Amniotic epithelial cell (primary cell): ENCODE results near the gene PIKFYVE.
"Not testable (repeated sequence)": the region's sequence is repeated elsewhere in the genome, so short reads cannot be mapped to it uniquely, and the experiment has no call there.

Source experiments
- DNase-seq: peaks from one replicate; pipeline ENCODE4 v3.0.0-alpha.2; 2010; ENCODE audit warnings: low read depth

The PIKFYVE gene

GRCh38 chr2:208255557-208256106, 10.4 kb upstream of the PIKFYVE start:
- no peak for DNase-seq

GRCh38 chr2:208256192-208256782, 9.8 kb upstream of the PIKFYVE start:
- no peak for DNase-seq

GRCh38 chr2:208256849-208257813, 8.9 kb upstream of the PIKFYVE start:
- DNase-seq = peak; percentile 89

GRCh38 chr2:208265371-208265800, 669 bp upstream of the PIKFYVE start:
- peak; percentile 66 for DNase-seq

DNA sequence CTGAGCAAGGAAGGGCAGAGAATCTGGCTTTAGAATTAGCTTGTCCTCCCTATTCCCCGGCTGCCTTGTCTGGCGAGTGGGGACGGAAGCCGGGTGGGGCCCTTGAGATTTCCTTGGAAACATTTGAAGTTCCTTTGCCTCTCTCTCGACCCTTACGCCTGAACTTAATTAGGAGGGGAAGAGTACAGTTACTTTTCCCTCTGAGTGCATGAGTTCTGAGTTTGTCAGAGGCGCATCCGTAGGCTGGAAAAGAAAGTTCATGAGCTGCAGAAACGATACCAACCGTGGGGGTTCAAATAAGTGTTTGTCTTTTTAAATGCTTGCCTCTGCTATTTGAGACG, 468 bp downstream of the PIKFYVE start:
- no peak for DNase-seq

DNA sequence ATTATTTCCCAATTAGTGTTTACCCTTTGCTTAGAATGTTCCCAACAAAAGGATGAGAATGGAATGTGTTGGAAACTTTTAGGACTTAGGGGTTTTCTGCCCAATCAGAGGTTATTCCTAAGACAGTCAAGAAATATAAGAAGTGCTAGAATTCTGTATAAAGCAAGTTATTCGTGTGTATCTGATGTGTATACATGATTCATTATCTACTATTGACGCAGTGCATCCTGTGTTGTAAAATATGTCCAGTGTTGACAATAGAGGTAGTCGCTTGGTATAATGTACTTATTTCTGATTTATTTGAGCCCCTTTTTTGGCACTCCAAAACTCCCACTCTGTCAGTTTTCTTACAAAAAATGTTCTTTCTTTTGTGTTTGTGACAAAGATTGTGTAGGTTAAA, 881 bp downstream of the PIKFYVE start:
- DNase-seq = no peak

DNA sequence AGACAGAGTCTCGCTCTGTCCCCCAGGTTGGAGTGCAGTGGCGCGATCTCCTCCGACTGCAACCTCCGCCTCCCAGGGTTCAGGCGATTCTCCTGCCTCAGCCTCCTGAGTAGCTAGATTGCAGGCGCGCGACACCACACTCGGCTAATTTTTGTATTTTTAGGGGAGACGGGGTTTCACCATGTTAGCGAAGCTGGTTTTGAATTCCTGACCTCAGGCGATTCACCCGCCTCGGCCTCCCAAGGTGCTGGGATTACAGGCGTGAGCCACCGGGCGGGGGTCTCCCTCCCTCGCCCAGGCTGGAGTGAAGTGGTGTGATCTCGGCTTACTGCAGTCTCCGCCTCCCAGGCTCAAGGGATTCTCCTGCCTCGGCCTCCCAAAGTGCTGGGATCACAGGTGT, 1.5 kb downstream of the PIKFYVE start:
- not testable (repeated sequence) for DNase-seq

- no peak for DNase-seq
These were observed 2.3 kb downstream of the PIKFYVE start for GRCh38 chr2:208268156-208268952.

GRCh38 chr2:208269091-208269490, 3.0 kb downstream of the PIKFYVE start:
- DNase-seq = no peak

DNA sequence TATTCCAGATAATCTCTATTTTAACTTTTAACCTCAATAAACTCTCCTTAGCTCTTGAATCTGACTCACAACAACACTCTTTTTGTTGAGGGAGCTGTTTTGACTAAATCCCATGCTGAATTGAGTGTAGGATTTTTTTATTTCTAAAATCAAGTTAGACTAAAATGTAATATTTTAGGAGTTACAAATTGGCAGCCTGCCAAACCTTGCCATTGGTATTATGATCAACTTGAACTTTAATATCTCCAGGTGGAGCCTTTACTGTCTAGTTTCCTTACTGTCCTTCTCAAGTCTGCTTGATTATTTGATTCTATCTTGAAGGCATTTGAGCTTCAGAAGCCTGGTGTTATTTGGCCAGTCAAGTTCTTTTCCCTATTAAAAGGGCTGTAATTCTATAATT, 8.7 kb downstream of the PIKFYVE start:
- no peak for DNase-seq

GRCh38 chr2:208278549-208278948, 12.5 kb downstream of the PIKFYVE start:
- DNase-seq = no peak

- no peak for DNase-seq
These were observed 13.2 kb downstream of the PIKFYVE start for GRCh38 chr2:208279236-208279635.

- DNase-seq = no peak
These were observed 14.2 kb downstream of the PIKFYVE start for GRCh38 chr2:208280234-208280633.

DNA sequence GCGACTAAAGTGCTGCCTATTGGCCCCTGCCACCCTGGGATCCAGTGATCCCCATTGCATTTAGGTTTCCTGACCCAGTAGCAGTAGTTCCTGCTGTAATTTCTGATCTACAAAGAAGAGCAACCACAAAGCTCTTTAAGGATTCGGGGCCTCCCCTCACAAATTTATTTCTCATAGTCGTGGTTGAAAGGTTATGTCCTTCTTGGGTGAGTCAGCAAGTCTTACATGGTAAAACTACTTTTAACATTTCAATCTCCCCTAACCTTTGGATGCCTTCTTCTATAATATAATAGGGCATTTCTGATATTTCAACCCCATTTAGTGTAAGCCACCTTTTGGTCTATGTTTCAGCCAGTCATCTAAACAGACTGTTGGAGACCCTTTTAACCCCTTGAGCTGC, 14.9 kb downstream of the PIKFYVE start:
- peak; percentile 63 for DNase-seq

- DNase-seq = no peak
These were observed 19.8 kb downstream of the PIKFYVE start for GRCh38 chr2:208285853-208286252.

GRCh38 chr2:208294482-208295024, 28.5 kb downstream of the PIKFYVE start:
- DNase-seq = no peak

DNA sequence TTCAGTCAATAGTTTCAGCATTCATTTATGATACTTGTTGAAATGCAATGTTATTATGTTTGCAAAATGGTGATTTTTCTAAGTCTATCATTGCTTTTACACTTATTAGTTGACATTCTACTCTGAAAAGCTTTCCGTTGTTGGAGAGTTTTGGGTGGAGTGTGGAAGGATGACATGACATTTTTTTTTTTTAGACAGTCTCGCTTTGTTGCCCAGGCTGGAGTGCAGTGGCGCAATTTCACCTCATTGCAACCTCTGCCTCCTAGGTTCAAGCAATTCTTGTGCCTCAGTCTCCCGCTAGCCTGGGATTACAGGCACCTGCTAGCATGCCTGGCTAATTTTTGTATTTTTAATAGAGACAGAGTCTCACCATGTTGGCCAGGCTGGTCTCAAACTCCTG, 29.8 kb downstream of the PIKFYVE start:
- no peak for DNase-seq

DNA sequence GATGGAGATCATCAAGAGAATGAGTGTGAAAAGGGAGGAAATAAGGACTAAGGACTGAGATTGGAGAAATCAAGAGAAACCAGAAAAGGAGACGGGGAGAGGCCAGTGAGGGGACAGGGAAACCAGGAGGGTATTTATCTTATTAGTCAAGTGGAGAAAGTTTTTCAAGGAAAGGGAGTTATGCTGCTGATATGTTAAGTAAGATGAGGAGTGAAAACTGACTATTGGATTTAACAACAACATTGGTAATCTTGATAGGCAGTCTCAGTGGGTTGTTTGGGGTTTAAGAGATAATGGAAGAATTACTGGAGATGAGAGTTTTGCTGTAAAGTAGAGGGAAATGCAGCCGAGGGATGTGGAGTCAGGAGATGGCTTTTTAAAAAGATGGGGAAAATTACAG, 30.6 kb downstream of the PIKFYVE start:
- DNase-seq = no peak

GRCh38 chr2:208297961-208298360, 31.9 kb downstream of the PIKFYVE start:
- DNase-seq = no peak

DNA sequence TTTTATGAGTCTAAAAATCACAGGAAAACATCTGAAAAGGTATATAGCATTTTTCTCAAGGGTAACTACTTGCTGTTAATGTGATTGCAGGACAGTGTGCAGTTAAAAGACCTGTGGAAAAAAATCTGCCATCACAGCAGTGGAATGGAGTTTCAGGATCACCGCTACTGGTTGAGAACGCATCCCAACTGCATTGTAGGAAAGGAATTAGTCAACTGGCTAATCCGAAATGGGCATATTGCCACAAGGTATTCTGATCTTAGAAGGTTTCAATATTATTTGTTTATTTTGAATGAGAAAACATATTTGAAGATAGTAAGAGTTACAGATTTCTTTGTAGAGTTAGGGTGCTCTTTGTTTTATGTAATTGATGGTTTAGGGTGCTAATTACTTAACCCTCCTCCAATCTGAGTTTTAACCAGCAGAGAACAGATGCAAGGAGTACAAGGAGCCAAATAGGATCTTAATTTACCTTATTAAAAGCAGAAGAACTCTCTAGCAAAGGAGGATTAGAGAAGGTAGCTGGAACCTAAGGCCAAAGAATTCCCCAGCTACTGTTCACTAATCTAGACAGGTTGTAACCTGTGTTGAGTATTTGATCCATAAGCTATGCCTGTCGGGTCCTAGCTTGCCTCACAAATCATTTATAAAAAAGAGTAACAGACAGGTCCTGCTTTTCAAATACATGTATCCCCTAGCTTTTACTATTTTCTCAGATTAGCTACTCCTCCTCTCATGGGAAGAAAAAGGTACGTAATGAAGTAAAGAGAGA, 35.0 kb downstream of the PIKFYVE start:
- no peak for DNase-seq

- no peak for DNase-seq
These were observed 38.1 kb downstream of the PIKFYVE start for GRCh38 chr2:208304157-208304556.
